GM12872 (cell line): ENCODE results near the gene HCRT.

Experiments used
- TF ChIP-seq, protein P1 (sequence below): IDR thresholded peaks from 3 replicates; pipeline ENCODE4 v1.5.1; 2011; ENCODE audit warnings: low read depth, mild to moderate bottlenecking, low read length, moderate library complexity; ENCODE audit not compliant: insufficient read depth

The HCRT gene

DNA sequence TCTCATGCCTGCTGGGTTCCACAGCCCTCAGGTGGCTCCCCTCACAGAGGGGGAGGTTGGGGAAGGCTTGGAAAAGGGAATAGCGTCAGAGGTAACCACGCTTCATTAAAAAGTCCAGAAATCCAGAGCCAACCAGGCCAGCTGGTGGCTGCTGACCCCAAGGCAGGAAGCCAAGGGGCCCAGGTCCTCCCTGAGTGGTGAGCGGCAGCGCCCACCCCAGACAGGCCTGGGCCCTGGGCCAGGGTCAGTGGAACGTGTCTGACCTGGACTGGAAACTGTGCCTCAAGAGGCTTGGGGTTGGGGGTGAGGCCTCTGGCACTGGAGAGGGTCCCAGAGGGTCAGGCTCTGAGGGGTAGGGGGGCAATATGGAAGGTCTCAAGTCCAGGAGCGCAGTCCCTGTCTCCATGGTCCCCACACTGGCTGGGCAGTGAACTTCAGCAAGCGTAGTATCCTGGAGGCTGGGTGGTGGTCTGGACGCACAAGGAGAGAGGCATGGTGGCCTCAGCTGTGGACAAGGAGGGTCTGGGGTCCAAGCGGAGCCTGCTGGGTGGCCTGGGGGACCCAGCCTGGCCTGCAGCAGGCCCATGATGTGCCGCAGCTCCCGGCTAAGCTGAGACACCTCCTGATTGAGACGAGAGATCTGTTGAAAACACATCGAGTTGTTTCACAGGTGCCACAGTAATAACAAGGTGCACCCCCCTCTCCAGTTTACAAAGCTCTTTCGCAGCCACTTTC, 25.3 kb downstream of the HCRT start:
- TF ChIP-seq, protein P1, sequence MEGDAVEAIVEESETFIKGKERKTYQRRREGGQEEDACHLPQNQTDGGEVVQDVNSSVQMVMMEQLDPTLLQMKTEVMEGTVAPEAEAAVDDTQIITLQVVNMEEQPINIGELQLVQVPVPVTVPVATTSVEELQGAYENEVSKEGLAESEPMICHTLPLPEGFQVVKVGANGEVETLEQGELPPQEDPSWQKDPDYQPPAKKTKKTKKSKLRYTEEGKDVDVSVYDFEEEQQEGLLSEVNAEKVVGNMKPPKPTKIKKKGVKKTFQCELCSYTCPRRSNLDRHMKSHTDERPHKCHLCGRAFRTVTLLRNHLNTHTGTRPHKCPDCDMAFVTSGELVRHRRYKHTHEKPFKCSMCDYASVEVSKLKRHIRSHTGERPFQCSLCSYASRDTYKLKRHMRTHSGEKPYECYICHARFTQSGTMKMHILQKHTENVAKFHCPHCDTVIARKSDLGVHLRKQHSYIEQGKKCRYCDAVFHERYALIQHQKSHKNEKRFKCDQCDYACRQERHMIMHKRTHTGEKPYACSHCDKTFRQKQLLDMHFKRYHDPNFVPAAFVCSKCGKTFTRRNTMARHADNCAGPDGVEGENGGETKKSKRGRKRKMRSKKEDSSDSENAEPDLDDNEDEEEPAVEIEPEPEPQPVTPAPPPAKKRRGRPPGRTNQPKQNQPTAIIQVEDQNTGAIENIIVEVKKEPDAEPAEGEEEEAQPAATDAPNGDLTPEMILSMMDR: no peak

DNA sequence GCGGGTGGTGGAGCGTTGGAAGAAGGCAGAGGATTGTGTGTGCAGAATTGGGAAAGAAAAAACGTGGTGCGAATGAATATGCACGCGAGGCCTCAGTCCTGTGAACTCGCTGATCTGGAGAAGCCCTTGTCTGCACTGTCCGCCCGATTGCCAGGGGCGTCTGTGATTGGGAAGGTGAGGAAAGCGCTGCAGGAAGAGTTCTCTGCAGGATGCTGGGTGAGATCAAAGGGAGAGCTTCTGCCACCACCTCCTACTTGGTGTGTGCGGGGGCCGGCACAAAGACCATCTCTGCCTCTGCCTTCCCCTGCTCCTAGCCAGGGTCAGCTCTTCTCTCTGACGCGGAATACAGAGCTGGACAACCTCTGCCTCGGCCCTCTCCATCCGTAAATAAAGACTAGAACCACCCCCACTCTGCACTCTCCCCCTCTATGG, 29.6 kb downstream of the HCRT start:
- TF ChIP-seq, protein P1: no peak

DNA sequence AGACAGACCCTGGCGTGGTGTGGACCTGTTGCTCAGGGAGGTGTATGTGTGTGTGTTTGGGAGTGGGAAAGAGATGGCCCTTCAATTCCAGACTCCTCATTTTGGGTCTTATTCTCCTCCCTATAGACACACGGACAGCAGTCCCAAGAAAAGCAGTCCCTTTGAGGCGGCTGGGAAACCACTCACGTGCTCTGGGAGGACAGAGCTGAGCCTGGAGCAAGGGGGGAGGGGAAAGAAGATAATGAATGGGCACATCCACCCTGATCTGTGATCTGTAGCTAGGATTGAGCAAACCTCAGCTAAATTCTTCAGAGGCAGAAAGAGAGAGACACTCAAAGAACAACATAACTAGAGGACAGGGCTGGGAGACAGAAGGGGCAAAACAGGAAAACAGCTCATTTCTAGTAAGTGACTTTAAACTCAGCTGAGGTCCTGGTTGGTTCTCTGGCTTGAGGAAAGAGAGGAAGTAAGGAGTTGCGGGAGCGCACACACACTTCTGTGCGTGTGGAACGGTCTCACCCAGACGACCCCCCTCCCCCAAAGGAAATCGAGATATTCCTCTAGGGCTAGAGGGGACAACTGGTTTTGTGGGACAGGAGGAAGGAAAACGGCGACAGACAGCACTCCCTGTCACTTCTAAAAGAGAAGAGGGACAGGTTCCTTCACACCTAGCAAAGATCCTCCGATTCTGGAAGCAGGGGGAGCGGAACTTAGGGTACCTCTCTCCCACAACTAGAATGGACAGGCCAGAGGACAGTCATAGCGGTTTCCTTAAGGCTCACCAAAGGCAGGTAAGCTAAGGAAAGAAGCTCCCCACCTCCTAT, 31.1 kb downstream of the HCRT start:
- TF ChIP-seq, protein P1: no peak

DNA sequence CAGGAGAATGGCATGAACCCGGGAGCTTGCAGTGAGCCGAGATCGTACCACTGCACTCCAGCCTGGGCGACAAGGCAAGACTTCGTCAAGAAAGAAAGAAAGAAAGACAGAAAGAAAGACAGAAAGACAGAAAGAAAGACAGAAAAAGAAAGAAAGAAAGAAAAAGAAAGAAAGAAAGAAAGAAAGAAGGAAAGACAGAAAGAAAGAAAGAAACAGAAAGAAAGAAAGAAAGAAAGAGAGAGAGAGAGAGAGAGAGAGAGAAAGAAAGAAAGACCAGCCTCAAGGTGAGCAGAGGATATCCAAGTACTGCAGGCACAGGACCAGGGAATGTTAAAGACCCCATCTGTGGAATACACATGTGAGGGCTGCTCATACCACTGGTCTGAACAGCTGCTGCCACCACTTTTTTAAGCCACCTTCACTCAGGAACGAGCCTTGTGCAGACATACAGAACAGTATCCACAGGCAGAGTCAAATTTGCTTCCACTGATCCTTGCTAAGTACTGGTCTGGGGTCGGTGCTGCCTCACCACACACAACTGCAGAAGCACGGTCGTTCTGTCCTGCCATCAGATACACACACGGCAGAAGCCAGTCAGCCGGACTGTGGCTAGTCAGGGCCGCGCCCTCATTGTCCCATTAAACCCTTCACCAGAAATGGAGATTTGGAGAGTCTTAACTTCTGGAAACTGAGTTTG, 38.2 kb downstream of the HCRT start:
- TF ChIP-seq, protein P1: no peak

DNA sequence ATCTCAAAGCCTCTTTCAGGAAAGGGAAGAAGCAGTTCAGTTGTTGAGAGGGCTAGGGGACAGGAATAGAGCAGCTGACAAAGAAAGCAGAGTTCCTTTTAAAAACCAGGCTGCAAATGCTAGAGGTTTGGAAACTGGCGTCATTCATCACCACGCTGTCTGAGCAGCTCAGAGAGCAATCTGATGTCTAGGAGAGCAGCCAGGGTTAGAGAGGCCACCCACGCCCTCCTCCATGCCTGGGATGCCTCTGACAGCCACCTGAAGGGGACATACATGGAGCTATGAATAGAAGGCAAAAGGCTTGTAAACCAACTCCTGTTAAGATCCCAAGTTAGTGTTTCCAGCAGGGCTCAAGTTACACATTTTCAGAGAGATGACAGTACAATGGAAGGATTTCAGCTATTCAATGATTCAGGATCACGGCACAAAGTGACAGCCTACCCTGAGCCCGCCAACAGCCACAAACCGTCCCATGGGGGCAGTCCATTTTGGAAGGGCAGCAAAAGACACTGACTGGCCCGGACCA, 42.8 kb downstream of the HCRT start:
- TF ChIP-seq, protein P1: no peak

DNA sequence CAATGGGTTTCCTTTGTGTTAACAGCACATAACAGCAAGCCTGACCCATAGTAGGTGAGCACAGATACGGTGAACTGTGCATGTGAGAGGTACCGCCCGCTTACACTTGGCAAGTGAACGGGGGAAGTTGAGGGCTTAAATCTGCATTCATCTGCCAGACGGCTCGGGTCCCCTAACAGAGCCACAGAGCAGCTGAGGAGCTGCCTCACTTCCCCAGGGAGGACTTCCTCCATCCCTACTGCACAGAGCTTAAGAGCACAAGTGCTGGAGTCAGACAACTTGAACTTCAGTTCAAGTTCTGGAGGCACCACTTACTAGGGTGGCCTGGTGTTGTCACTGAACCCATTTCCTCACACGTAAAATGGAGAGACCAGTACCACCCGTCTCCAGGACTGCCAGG, 43.9 kb downstream of the HCRT start:
- TF ChIP-seq, protein P1: no peak
